ENCODE data around the gene CD300LD.
"Not testable (repeated sequence)": the region's sequence is repeated elsewhere in the genome, so short reads cannot be mapped to it uniquely, and the experiment has no call there.

CD300LD gene

DNA sequence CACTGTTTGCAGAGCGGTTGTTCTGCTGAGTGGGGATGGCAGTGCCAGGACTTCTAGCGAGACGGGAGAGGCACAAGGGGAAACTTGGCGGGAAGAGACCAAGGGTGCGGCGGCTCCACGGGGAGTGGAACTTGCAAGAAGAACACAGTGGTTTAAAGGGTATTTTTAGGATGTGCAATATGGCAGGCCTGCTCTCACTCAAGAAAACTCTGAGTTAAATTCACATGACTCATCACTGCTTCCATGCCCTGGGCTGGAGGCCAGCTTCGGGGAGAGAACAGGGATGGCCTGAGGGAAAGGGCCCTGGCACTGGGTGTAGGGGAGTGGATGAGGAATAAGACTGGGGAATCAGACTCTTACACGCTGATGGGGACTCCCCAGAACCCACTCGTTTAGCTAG, 13.3 kb upstream of the CD300LD start:
- no peak for DNase-seq

DNA sequence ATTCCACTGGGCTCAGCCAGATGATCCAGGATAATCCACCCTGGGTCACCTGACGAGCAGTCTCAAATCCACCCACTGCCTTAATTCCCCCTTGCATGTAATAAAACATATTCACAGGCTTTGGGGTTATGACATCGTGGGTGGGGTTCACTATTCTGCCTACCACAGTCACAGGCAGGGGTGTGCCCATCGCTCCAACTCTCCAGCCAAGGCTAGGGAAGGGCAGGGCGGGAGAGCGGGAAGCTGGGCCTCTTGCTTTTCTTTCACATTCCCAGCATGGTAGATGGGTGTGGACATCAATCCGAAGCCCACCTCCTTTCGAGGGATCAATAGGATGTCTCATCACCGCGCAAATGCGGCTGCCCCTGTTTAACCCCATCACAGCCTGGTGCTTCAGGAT, 12.7 kb upstream of the CD300LD start:
- no peak for DNase-seq

DNA sequence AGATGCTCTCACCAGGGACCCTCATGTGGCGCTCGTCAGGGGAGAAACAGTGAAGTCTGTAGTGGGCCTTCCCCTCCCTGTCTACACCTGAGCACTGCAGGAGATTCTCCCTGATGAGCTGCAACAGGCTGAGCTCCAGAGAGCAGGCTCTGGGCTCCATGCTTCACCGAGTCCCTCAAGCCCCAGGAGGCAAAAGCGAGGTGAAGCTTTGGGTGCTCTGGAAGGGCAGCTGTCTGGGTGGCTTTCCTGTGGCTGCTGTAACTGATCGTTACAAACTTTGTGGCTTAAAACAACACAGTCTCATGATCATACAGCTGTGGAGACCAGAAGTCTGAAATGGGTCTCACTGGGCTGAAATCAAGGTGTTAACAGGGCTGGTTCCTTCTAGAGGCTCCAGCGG, 12.1 kb upstream of the CD300LD start:
- DNase-seq = no peak

DNA sequence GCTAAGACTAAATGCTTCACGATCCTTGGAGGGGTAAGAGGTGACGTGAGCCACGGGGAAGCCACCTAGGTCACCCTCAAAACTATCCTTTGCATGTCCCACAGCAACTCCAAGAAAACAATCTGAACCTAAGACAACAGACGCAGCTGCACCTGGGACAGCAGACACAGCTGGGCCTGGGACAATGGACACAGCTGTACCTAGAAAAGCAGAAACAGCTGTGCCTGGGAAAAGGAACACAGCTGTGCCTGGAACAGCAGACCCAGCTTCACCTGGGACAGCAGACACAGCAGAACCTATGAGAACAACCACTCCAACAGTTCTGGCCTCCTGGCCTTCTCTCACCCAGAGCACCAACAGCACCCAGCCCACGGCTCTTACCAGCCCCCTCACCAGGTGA, 11.7 kb upstream of the CD300LD start:
- no peak for DNase-seq

DNA sequence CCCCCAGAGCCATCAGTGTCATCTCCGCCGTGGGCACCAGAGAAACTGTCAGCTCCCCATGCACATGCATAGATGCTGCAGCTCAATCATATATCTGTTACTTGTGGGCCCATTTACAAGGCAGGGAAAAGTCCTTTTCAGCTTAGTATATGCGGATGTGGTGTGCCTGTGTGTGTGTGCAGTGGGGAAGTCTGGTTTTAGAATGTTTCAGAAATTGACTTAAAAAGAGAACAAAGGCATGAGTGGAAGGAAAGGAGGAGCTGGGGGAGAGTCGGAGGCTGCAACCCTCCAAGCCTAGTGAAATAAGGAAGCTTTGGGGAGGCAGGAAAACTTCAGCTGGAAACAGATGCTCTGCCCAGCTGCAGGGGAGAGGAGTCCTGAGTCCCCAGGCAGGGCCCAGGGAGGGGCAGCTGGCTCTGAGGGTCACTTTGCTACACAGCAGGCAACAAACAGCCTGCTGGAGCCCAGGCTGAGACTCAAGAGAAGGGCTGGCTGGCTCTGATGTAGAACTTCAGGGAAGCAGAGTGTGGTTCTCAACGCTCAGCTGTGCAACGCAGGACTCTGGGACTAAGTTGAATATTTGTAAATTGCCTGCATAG, 11.1 kb upstream of the CD300LD start:
- DNase-seq = no peak

GRCh38 chr17:74601944-74602572, 10.0 kb upstream of the CD300LD start:
- DNase-seq = peak; percentile 35

DNA sequence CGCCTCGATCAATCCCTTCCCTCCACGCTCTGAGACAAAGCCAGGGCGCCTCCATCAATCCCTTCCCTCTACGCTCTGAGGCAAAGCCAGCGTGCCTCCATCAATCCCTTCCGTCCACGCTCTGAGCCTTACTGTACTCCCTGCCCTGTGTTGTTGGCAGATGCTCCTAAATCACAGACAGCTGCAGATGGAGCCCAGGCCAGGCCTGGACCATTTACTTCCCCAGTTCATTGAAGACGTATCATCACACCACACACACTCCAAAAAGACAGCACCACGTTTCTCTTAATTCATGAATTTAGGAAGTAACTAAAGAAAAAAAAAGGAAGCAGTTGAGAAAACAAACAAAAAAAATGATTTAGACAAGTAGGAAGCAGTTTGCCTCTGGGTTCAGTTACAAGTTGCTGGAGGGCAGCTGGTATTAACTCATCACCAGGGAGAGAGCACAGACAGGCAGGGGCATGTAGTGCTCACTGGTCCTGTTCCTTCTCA, 7.4 kb upstream of the CD300LD start:
- no peak for DNase-seq

DNA sequence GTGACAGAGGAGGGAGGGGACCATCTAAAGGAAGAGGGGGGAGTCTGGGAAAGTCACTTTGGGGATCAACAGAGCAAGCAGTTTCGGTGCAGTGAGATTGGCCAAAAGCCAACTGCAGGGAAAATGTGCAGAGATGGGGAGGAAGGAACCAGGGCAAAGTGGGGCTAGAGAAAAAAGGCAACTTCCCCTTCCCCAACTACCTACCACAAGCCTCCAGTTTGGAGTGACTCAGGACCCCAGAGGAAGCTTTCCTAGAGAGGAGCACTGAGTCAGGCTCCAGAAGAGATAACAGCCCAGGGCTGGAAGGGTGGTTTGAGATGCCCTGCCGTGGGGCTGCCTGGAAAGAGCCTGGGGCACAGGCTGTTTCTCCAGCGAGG, 6.9 kb upstream of the CD300LD start:
- DNase-seq = no peak

DNA sequence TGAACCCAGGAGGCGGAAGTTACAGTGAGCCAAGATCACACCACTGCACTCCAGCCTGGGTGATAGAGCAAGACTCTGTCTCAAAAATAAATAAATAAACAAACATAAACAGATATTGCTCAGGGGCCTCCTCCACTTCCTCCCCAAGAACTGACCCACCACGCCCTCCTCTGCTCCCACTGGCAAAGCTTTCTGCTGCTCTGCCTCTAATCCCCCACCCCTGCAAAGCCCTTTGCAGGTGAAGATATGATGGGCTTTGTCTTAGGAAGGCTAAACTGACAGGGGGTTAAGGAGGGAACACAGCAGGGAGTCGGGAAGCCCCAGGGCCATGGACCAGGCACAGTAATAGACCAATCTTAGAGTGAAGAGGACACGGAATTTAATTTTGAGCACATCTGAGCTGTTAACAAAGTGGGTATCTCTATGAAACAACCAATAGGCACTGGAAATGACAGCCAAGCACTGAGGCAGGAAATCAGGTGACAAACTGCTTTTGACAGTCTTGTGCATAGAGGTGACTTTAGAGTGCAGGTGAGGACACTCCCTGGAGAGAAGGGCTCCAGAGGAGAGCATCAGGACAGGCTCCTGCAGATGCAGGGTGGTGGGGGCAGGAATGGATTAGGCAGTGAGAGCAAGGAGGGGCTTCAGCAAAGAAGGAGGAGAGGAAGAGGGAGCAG, 6.4 kb upstream of the CD300LD start:
- no peak for DNase-seq

DNA sequence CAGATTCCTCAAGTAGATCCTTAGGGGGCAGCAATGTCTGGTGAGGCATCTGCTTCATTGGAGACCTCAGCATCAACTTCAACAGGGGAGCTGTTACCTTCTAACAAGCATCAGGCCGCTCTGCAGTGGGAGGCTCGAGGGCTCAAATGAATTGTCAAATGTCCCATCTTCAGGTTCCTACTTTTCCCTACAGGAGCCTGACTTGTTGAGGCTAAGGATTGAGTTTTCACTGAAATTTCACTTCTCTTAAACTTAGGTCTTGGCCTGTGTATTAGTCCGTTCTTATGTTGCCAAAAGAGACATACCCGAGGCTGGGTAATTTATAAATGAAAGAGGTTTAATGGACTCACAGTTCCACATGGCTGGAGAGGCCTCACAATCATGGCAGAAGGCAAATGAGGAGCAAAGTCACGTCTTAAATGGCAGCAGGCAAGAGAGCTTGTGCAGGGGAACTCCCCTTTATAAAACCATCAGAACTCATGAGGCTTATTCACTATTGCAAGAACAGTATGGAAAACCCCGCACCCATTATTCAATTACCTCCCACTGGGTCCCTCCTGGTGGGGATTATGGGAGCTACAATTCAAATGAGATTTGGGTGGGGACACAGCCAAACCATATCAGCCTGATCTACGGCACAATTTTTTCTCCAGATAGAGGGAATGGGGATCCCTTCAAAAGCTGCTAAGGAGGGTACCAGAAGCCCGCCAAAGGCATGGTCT, 5.1 kb upstream of the CD300LD start:
- no peak for DNase-seq

GRCh38 chr17:74595037-74595750, 3.1 kb upstream of the CD300LD start:
- no peak for DNase-seq

- no peak for DNase-seq
Measured at GRCh38 chr17:74591503-74591902, 580 bp downstream of the CD300LD start.

DNA sequence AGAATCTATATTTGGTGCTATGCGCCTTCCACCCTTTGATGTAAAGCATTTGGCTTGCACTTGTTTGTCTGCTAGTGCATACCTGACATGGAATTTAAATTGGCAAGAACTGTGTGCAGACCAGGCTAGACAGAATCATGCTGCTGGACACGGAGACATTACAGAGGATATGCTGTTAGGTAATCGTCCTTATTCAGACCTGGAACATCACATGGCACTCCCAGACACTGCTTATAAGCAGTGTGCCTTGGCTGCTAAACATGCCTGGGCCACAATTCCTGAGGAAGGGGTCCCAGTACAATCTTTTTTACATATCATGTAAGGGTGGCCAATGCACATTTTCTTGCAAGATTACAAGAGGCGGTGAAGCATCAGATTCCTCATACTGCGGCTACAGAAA, 6.4 kb downstream of the CD300LD start:
- DNase-seq = no peak

DNA sequence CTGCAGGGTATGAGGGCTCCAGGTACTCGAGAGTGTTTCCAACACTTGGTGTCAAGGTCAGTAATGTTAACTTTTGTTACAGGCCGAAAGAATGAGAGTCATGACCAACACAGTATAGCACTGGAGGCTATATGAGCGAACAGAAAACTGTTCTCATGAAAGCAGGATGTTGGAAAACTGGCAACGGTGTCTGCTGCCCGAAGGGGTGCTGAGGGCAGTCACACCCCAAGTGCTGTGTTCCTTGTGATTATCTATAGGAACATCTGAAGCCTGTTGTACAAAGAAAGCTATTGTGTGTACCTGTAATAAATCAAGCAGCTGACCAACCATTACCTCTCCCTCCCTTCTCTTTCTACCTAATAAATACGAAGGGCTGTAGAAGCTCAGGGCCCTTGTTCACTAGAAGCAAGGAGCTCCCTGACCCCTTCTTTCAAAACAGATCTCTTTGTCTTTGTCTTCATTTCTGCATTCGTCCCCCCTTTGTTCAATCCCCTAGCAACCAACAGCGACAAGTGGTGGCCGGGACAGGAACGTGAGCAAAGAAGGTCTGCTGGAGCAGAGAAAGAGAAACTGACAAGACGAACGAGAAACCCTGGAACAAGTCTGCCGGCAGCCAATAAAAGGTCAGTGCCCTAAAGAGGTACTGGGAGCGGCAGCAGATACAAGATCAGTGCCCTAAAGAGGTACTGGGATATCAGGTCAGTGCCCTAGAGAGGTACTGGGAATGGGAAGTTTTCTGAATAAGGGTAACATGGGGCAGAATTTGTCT, 7.6 kb downstream of the CD300LD start:
- no peak for DNase-seq

DNA sequence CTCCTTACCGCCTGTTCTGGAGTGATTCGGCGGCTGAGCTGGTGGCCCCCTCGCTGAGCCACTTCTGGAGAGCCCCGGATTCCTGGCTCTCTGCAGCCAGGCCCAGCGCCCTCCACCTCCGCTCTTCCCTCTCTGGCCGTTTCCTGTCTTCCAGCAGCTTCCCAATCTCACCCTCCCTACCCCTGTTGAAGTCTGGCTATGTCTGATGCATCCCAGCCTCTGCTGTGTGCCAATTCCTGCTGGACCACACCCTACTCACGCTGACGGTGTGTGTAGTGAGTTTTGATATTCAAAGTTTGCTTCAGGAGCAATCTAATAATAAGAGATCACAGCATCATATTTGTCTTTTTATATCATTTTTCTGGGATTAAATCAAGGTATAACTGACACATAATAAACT, 9.4 kb downstream of the CD300LD start:
- no peak for DNase-seq

GRCh38 chr17:74579900-74580299, 12.2 kb downstream of the CD300LD start:
- DNase-seq = no peak

- no peak for DNase-seq
Measured at GRCh38 chr17:74578979-74579378, 13.1 kb downstream of the CD300LD start.

DNA sequence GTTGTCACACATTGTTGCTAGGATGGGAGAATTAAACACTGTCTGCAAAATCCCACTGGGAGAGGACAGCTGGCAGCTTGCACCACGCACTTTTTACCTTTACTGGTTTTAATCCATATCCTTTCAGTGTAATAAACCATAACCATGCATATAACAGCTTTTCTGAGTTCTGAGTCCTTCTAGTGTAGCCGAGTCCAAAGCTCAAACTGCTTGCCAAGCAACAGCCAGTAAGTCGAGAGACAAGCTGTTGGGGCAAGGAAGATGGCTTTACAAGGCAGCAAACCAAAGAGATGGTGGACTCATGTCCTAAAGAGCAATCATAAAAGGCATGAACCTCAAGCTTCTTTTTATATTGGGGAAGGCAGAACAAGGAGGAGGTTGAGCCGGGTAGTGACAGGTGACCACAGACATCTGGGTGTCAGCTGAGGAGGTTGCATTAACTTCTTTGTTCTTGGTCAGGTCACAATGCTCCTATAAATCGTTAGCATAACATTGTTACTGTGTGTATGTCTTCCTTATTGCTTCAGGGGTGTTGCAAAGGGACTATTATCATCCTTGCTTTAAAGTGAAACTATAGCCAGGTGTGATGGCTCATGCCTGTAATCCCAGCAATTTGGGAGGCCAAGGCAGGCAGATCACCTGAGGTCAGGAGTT, 17.5 kb downstream of the CD300LD start:
- DNase-seq = no peak

- DNase-seq = not testable (repeated sequence)
Measured at GRCh38 chr17:74573635-74574034, 18.4 kb downstream of the CD300LD start.

- no peak for DNase-seq
Measured at GRCh38 chr17:74573169-74573568, 18.9 kb downstream of the CD300LD start.

- DNase-seq = no peak
Measured at GRCh38 chr17:74571621-74572270, 20.3 kb downstream of the CD300LD start.
